SK-N-SH (cell line): Measurements from ENCODE around the gene AHCYL2. TPM values are rescaled to one million over a fixed set of nuclear protein-coding genes. Genes with fewer than 3 reads are reported as not detected.

Source experiments
- CTCF ChIA-PET: fragments of 300-600, 350-600 bp; formaldehyde crosslinking; extraction: SDS; loops from one replicate; lab custom pipeline; 2021; lab: Yijun Ruan, JAX
- POLR2A ChIA-PET: fragments of 350-600 bp; sonication (Branson Sonifier 250); formaldehyde crosslinking; extraction: SDS; loops from one replicate; lab custom pipeline; 2020; ENCODE audit warnings: antibody characterized with exemption, inconsistent platforms; lab: Yijun Ruan, JAX
- DNase-seq: peaks from one replicate; pipeline ENCODE4 v3.0.0; 2012
- H2AFZ ChIP-seq: fragments of 200-600 bp; sonication (generic); 2 replicates; pipeline ENCODE4 v1.8.1; 2016; ENCODE audit warnings: antibody characterized with exemption, mild to moderate bottlenecking, low read depth
- H3F3A ChIP-seq: fragments of 200-600 bp; sonication (generic); replicated peaks from 2 replicates; pipeline ENCODE3; 2016; ENCODE audit warnings: antibody characterized with exemption, mild to moderate bottlenecking; ENCODE audit not compliant: insufficient read depth
- H3K27ac ChIP-seq, 2 experiments: fragments of 200-500 bp in 1 of 2; fragments of 200-600 bp in 1 of 2; sonication (Bioruptor generic) in 1 of 2; sonication (generic), shearing (Covaris generic) in 1 of 2; 2 replicates each; pipeline versions ENCODE4 v1.5.1 to v1.6.1; 2014 to 2016; ENCODE audit warnings: low read depth in 2 of 2, inconsistent platforms in 1 of 2, low read length in 1 of 2, mild to moderate bottlenecking in 1 of 2, mixed read lengths in 1 of 2
- H3K27me3 ChIP-seq: fragments of 200-600 bp; sonication (generic), shearing (Covaris generic); 2 replicates; pipeline ENCODE4 v1.6.1; 2016; ENCODE audit warnings: mixed run types; ENCODE audit not compliant: insufficient read depth
- H3K36me3 ChIP-seq, 2 experiments: fragments of 200-500 bp in 1 of 2; fragments of 200-600 bp in 1 of 2; sonication (Bioruptor generic) in 1 of 2; sonication (generic) in 1 of 2; replicated peaks in 1 of 2; 2 replicates each; pipeline versions ENCODE3 to v1.5.1; 2014 to 2016; ENCODE audit warnings: low read length in 1 of 2, mild to moderate bottlenecking in 1 of 2; ENCODE audit not compliant: insufficient read depth in 2 of 2, control insufficient read depth in 1 of 2
- H3K4me1 ChIP-seq, 2 experiments: fragments of 200-500 bp in 1 of 2; fragments of 200-600 bp in 1 of 2; sonication (Bioruptor generic) in 1 of 2; sonication (generic), shearing (Covaris generic) in 1 of 2; 2 replicates each; pipeline versions ENCODE4 v1.5.1 to v1.6.1; 2014 to 2016; ENCODE audit warnings: low read depth in 1 of 2, low read length in 1 of 2, mixed run types in 1 of 2; ENCODE audit not compliant: insufficient read depth in 2 of 2, control insufficient read depth in 1 of 2
- H3K4me2 ChIP-seq: fragments of 200-600 bp; sonication (generic), shearing (Covaris generic); 2 replicates; pipeline ENCODE4 v1.6.1; 2017; ENCODE audit warnings: mixed run types
- H3K4me3 ChIP-seq, 2 experiments: fragments of 200-500 bp in 1 of 2; fragments of 200-600 bp in 1 of 2; sonication (Bioruptor generic) in 1 of 2; sonication (generic), shearing (Covaris generic) in 1 of 2; 2 replicates each; pipeline versions ENCODE4 v1.5.1 to v1.8.1; 2014 to 2016; ENCODE audit warnings: low read depth in 2 of 2, inconsistent platforms in 1 of 2, low read length in 1 of 2, mild to moderate bottlenecking in 1 of 2, mixed read lengths in 1 of 2, moderate library complexity in 1 of 2
- H3K79me2 ChIP-seq: fragments of 200-600 bp; sonication (generic); 2 replicates; pipeline ENCODE4 v1.8.1; 2017; ENCODE audit warnings: mild to moderate bottlenecking; ENCODE audit not compliant: insufficient read depth
- H3K9ac ChIP-seq: fragments of 200-600 bp; sonication (generic); 2 replicates; pipeline ENCODE4 v1.6.1; 2017; ENCODE audit warnings: mixed run types
- H3K9me2 ChIP-seq: fragments of 200-600 bp; sonication (generic); 2 replicates; pipeline ENCODE4 v1.6.1; 2017; ENCODE audit warnings: mixed run types
- H3K9me3 ChIP-seq: fragments of 200-600 bp; sonication (generic); 2 replicates; pipeline ENCODE4 v1.6.1; 2017; ENCODE audit warnings: mixed run types, mild to moderate bottlenecking, moderate library complexity
- H4K20me1 ChIP-seq: fragments of 200-600 bp; sonication (generic); 2 replicates; pipeline ENCODE4 v1.6.1; 2017; ENCODE audit warnings: mild to moderate bottlenecking, mixed run types; ENCODE audit not compliant: insufficient read depth
- ELF1 ChIP-seq: IDR thresholded peaks from 2 replicates; pipeline ENCODE4 v1.4.0; 2012
- EP300 ChIP-seq, 2 experiments: IDR thresholded peaks; 2 replicates each; pipeline versions ENCODE4 v1.4.0 to v1.6.1; 2012; ENCODE audit warnings: borderline replicate concordance in 1 of 2, low read depth in 1 of 2, low read length in 1 of 2
- EZH2phosphoT487 ChIP-seq: fragments of 200-600 bp; sonication (generic); IDR thresholded peaks from 2 replicates; pipeline ENCODE4 v1.6.1; 2017; ENCODE audit warnings: low read depth, mixed run types, mild to moderate bottlenecking, antibody characterized with exemption, moderate library complexity, borderline replicate concordance
- FOXJ3 ChIP-seq: sonication (generic); formaldehyde crosslinking; IDR thresholded peaks from 2 replicates; pipeline ENCODE4 v1.5.1; 2020; ENCODE audit warnings: mild to moderate bottlenecking, missing genetic modification reagents
- GATA2 ChIP-seq: sonication (generic); formaldehyde crosslinking; IDR thresholded peaks from 2 replicates; pipeline ENCODE4 v1.5.0; 2020; ENCODE audit warnings: mild to moderate bottlenecking, missing genetic modification reagents
- NFIC ChIP-seq: IDR thresholded peaks from 2 replicates; pipeline ENCODE4 v1.4.0; 2012; ENCODE audit warnings: borderline replicate concordance
- POLR2AphosphoS5 ChIP-seq: IDR thresholded peaks from 2 replicates; pipeline ENCODE4 v1.6.1; 2012; ENCODE audit warnings: low read depth, low read length
- RCOR1 ChIP-seq: fragments of 150-350 bp; IDR thresholded peaks from 2 replicates; pipeline ENCODE4 v1.6.1; 2017; ENCODE audit warnings: antibody characterized with exemption, low read length
- RFX5 ChIP-seq: IDR thresholded peaks from 2 replicates; pipeline ENCODE4 v1.6.1; 2012; ENCODE audit warnings: mild to moderate bottlenecking, improper control_type of control experiment, low read length
- TAF1 ChIP-seq: IDR thresholded peaks from 2 replicates; pipeline ENCODE4 v1.6.1; 2012; ENCODE audit warnings: low read depth, mild to moderate bottlenecking, low read length, moderate library complexity, borderline replicate concordance
- TEAD4 ChIP-seq: IDR thresholded peaks from 2 replicates; pipeline ENCODE4 v1.4.0; 2012; ENCODE audit warnings: mild to moderate bottlenecking, borderline replicate concordance; ENCODE audit not compliant: insufficient read depth
- WGBS: methylation state at CpG from one replicate; pipeline ENCODE4 v1.1.6; 2017; ENCODE audit warnings: low lambda C conversion rate; 5-methylcytosine and 5-hydroxymethylcytosine counted together
- polyA plus RNA-seq, 3 experiments: library from polyadenylated mRNA; depleted of rRNA; stranded (reverse); fragments of >200 nt; gene quantifications; 2 replicates each; pipeline ENCODE4 v1.2.3, GENCODE V29; 2012
- TF ChIP-seq, protein P1 (sequence below): IDR thresholded peaks from 2 replicates; pipeline ENCODE4 v1.4.0; 2012; ENCODE audit warnings: low read depth, borderline replicate concordance
- TF ChIP-seq, protein P2 (sequence below): IDR thresholded peaks from 2 replicates; pipeline ENCODE4; 2012
- TF ChIP-seq, protein P3 (sequence below): fragments of 200-600 bp; sonication (generic); IDR thresholded peaks from 2 replicates; pipeline ENCODE4 v1.6.1; 2017; ENCODE audit warnings: antibody characterized with exemption, mild to moderate bottlenecking, moderate library complexity
- TF ChIP-seq, protein P4 (sequence below): fragments of 150-350 bp; IDR thresholded peaks from 2 replicates; pipeline ENCODE4 v1.6.1; 2016; ENCODE audit warnings: mild to moderate bottlenecking, low read depth, low read length
- TF ChIP-seq, protein P5 (sequence below): IDR thresholded peaks from 2 replicates; pipeline ENCODE4 v1.4.0; 2012; ENCODE audit warnings: low read depth

The AHCYL2 gene
- polyA plus RNA-seq, 1 of the 3 experiments (the other 2 are of a cell fraction): 20.4 TPM

DNA sequence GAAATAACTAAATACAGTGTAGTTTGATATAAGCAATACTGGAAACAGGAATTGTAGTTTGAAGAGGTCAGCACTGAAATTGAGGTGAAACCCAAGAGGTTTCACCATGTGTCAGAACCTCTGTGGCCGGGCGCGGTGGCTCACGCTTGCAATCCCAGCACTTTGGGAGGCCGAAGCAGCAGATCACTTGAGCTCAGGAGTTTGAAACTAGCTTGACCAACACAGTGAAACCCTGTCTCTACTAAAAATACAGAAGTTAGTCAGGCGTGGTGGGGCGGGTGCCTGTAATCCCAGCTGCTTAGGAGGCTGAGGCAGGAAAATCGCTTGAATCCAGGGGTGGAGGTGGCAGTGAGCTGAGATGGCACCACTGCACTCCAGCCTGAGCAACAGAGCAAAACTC, 13.7 kb downstream of the AHCYL2 start:
- Histone ChIP-seq H3K27me3 (no peaks in the 10 kb centered on the region), H2AFZ (no peak overlapping the region), H3K4me1 (no peaks in the 10 kb centered on the region), H3K9me2 (no peaks in the 10 kb centered on the region), H3K4me3 (no peak overlapping the region), H3K79me2 (peaks cover 6% of the 10 kb centered on the region; the same call in 1 of the 2 replicates), H3K9me3 (no peaks in the 10 kb centered on the region), H3K36me3 (no peaks in the 10 kb centered on the region), H3K4me2 (no peak overlapping the region), H3F3A (no peaks in the 10 kb centered on the region), H3K27ac (no peak overlapping the region), H3K9ac (no peak overlapping the region), H4K20me1 (no peaks in the 10 kb centered on the region)
- POLR2A ChIA-PET: interaction anchor here (0.7 kb wide), 1 partner anchor 687 kb away, joined by 5 read pairs; no protein-coding TSS in a partner anchor
- CTCF ChIA-PET: interaction anchor here (0.7 to 2.4 kb wide), 7 partner anchors 10 to 105 kb away, joined by 3 to 11 read pairs (median 5); no protein-coding TSS in a partner anchor
- TF ChIP-seq, protein P1, sequence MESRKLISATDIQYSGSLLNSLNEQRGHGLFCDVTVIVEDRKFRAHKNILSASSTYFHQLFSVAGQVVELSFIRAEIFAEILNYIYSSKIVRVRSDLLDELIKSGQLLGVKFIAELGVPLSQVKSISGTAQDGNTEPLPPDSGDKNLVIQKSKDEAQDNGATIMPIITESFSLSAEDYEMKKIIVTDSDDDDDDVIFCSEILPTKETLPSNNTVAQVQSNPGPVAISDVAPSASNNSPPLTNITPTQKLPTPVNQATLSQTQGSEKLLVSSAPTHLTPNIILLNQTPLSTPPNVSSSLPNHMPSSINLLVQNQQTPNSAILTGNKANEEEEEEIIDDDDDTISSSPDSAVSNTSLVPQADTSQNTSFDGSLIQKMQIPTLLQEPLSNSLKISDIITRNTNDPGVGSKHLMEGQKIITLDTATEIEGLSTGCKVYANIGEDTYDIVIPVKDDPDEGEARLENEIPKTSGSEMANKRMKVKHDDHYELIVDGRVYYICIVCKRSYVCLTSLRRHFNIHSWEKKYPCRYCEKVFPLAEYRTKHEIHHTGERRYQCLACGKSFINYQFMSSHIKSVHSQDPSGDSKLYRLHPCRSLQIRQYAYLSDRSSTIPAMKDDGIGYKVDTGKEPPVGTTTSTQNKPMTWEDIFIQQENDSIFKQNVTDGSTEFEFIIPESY: no peak
- no peak for TF ChIP-seq POLR2AphosphoS5
- no peak for TF ChIP-seq TAF1
- TF ChIP-seq TEAD4: no peak
- TF ChIP-seq EP300 (IDR thresholded peaks at IDR 0.05; ENCODE audit: borderline replicate concordance in 1 of 2, low read depth in 1 of 2, low read length in 1 of 2): no peak
- TF ChIP-seq RCOR1: no peak
- TF ChIP-seq EZH2phosphoT487: no peak
- TF ChIP-seq, protein P2, sequence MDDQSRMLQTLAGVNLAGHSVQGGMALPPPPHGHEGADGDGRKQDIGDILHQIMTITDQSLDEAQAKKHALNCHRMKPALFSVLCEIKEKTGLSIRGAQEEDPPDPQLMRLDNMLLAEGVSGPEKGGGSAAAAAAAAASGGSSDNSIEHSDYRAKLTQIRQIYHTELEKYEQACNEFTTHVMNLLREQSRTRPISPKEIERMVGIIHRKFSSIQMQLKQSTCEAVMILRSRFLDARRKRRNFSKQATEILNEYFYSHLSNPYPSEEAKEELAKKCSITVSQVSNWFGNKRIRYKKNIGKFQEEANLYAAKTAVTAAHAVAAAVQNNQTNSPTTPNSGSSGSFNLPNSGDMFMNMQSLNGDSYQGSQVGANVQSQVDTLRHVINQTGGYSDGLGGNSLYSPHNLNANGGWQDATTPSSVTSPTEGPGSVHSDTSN: no peak
- no peak for TF ChIP-seq RFX5
- TF ChIP-seq, protein P3, sequence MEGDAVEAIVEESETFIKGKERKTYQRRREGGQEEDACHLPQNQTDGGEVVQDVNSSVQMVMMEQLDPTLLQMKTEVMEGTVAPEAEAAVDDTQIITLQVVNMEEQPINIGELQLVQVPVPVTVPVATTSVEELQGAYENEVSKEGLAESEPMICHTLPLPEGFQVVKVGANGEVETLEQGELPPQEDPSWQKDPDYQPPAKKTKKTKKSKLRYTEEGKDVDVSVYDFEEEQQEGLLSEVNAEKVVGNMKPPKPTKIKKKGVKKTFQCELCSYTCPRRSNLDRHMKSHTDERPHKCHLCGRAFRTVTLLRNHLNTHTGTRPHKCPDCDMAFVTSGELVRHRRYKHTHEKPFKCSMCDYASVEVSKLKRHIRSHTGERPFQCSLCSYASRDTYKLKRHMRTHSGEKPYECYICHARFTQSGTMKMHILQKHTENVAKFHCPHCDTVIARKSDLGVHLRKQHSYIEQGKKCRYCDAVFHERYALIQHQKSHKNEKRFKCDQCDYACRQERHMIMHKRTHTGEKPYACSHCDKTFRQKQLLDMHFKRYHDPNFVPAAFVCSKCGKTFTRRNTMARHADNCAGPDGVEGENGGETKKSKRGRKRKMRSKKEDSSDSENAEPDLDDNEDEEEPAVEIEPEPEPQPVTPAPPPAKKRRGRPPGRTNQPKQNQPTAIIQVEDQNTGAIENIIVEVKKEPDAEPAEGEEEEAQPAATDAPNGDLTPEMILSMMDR: no peak
- TF ChIP-seq GATA2: no peak
- TF ChIP-seq, protein P4, sequence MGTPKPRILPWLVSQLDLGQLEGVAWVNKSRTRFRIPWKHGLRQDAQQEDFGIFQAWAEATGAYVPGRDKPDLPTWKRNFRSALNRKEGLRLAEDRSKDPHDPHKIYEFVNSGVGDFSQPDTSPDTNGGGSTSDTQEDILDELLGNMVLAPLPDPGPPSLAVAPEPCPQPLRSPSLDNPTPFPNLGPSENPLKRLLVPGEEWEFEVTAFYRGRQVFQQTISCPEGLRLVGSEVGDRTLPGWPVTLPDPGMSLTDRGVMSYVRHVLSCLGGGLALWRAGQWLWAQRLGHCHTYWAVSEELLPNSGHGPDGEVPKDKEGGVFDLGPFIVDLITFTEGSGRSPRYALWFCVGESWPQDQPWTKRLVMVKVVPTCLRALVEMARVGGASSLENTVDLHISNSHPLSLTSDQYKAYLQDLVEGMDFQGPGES: no peak
- TF ChIP-seq, protein P5, sequence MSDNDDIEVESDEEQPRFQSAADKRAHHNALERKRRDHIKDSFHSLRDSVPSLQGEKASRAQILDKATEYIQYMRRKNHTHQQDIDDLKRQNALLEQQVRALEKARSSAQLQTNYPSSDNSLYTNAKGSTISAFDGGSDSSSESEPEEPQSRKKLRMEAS: no peak
- TF ChIP-seq ELF1: no peak
- no peak for TF ChIP-seq FOXJ3 (CRISPR knock-in tag)
- no peak for TF ChIP-seq NFIC
- no peak for DNase-seq
- 91% methylated on average over 8 of the region's 8 CpGs for WGBS
